DOHH2 (cell line): ENCODE results near the gene MRPL36.

ENCODE experiments used
- EZH2phosphoT487 ChIP-seq: fragments of 200-600 bp; sonication (generic); IDR thresholded peaks from 2 replicates; pipeline ENCODE4 v1.6.1; 2017; ENCODE audit warnings: borderline replicate concordance, mild to moderate bottlenecking, antibody characterized with exemption, low read length, moderate library complexity, mixed read lengths
- TF ChIP-seq, protein P1 (sequence below): fragments of 200-600 bp; sonication (generic); IDR thresholded peaks from one replicate; pipeline ENCODE4 v1.5.1; 2014; ENCODE audit warnings: antibody characterized with exemption, mild to moderate bottlenecking, low read depth, low read length; ENCODE audit not compliant: poor library complexity, severe bottlenecking

- TF ChIP-seq, protein P1, sequence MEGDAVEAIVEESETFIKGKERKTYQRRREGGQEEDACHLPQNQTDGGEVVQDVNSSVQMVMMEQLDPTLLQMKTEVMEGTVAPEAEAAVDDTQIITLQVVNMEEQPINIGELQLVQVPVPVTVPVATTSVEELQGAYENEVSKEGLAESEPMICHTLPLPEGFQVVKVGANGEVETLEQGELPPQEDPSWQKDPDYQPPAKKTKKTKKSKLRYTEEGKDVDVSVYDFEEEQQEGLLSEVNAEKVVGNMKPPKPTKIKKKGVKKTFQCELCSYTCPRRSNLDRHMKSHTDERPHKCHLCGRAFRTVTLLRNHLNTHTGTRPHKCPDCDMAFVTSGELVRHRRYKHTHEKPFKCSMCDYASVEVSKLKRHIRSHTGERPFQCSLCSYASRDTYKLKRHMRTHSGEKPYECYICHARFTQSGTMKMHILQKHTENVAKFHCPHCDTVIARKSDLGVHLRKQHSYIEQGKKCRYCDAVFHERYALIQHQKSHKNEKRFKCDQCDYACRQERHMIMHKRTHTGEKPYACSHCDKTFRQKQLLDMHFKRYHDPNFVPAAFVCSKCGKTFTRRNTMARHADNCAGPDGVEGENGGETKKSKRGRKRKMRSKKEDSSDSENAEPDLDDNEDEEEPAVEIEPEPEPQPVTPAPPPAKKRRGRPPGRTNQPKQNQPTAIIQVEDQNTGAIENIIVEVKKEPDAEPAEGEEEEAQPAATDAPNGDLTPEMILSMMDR = no peak
- TF ChIP-seq EZH2phosphoT487 = no peak
Measured at GRCh38 chr5:1762121-1762882, 37.3 kb downstream of the MRPL36 start.
